ENCODE measurements around the gene KLC3. TPM values are rescaled to one million over a fixed set of nuclear protein-coding genes. Genes with fewer than 3 reads are reported as not detected.
"Not testable (repeated sequence)": the region's sequence is repeated elsewhere in the genome, so short reads cannot be mapped to it uniquely, and the experiment has no call there.

The KLC3 gene
- total RNA-seq, 1 donor from 2014 or later: not detected

- Mint-ChIP-seq H3K36me3 (ENCODE audit: low read depth) (no peaks in the 10 kb centered on the region), H3K27ac (no peak overlapping the region), H3K27me3 (ENCODE audit: insufficient read depth) (no peaks in the 10 kb centered on the region), H3K9me3 (no peaks in the 10 kb centered on the region), H3K4me3 (no peak overlapping the region), H3K4me1 (ENCODE audit: low read depth) (no peaks in the 10 kb centered on the region)
- DNase-seq (ENCODE audit: low spot score): no peak
- intact Hi-C loops (cut with micrococcal nuclease): no loop called here
Measured at GRCh38 chr19:45305007-45305406, 35.5 kb upstream of the KLC3 start.

GRCh38 chr19:45305421-45305820 is 35.1 kb upstream of the KLC3 start:
- intact Hi-C loops (cut with micrococcal nuclease): no loop called here
- H3K36me3 Mint-ChIP-seq (ENCODE audit: low read depth): no peaks in the 10 kb centered on the region
- no peak overlapping the region for H3K27ac Mint-ChIP-seq
- no peaks in the 10 kb centered on the region for H3K9me3 Mint-ChIP-seq
- no peak overlapping the region for H3K4me3 Mint-ChIP-seq
- H3K4me1 Mint-ChIP-seq (ENCODE audit: low read depth): no peaks in the 10 kb centered on the region
- H3K27me3 Mint-ChIP-seq (ENCODE audit: insufficient read depth): no peaks in the 10 kb centered on the region
- no peak for DNase-seq (ENCODE audit: low spot score)

- H3K9me3 Mint-ChIP-seq: no peaks in the 10 kb centered on the region
- no peak overlapping the region for H3K27ac Mint-ChIP-seq
- H3K27me3 Mint-ChIP-seq (ENCODE audit: insufficient read depth): no peaks in the 10 kb centered on the region
- intact Hi-C loops (cut with micrococcal nuclease): no loop called here
- no peak for DNase-seq (ENCODE audit: low spot score)
- no peaks in the 10 kb centered on the region for H3K4me1 Mint-ChIP-seq (ENCODE audit: low read depth)
- no peaks in the 10 kb centered on the region for H3K36me3 Mint-ChIP-seq (ENCODE audit: low read depth)
- H3K4me3 Mint-ChIP-seq: no peak overlapping the region
Measured at GRCh38 chr19:45306040-45306439, 34.5 kb upstream of the KLC3 start.

GRCh38 chr19:45306518-45307027 is 34.0 kb upstream of the KLC3 start:
- Mint-ChIP-seq H3K27me3 (ENCODE audit: insufficient read depth) (no peaks in the 10 kb centered on the region), H3K4me1 (ENCODE audit: low read depth) (no peaks in the 10 kb centered on the region), H3K4me3 (no peak overlapping the region), H3K9me3 (no peaks in the 10 kb centered on the region), H3K27ac (no peak overlapping the region), H3K36me3 (ENCODE audit: low read depth) (no peaks in the 10 kb centered on the region)
- DNase-seq (ENCODE audit: low spot score): no peak
- intact Hi-C loops (cut with micrococcal nuclease): no loop called here

- Mint-ChIP-seq H3K4me1 (ENCODE audit: low read depth) (no peaks in the 10 kb centered on the region), H3K36me3 (ENCODE audit: low read depth) (no peaks in the 10 kb centered on the region), H3K9me3 (no peaks in the 10 kb centered on the region), H3K27ac (no peak overlapping the region), H3K4me3 (no peak overlapping the region), H3K27me3 (ENCODE audit: insufficient read depth) (no peaks in the 10 kb centered on the region)
- intact Hi-C loops (cut with micrococcal nuclease): no loop called here
- no peak for DNase-seq (ENCODE audit: low spot score)
Measured at GRCh38 chr19:45307361-45307760, 33.2 kb upstream of the KLC3 start.

- H3K9me3 Mint-ChIP-seq; H3K36me3 Mint-ChIP-seq (ENCODE audit: low read depth); H3K4me1 Mint-ChIP-seq (ENCODE audit: low read depth); H3K27me3 Mint-ChIP-seq (ENCODE audit: insufficient read depth); H3K4me3 Mint-ChIP-seq; DNase-seq (ENCODE audit: low spot score); intact Hi-C loops (cut with micrococcal nuclease); H3K27ac Mint-ChIP-seq: not testable (repeated sequence)
Measured at GRCh38 chr19:45309322-45309721, 31.2 kb upstream of the KLC3 start.

- H3K27ac Mint-ChIP-seq: no peak overlapping the region
- intact Hi-C loops (cut with micrococcal nuclease): no loop called here
- H3K4me1 Mint-ChIP-seq (ENCODE audit: low read depth): no peaks in the 10 kb centered on the region
- no peak overlapping the region for H3K4me3 Mint-ChIP-seq
- peaks cover 6% of the 10 kb centered on the region for H3K27me3 Mint-ChIP-seq (ENCODE audit: insufficient read depth)
- no peak for DNase-seq (ENCODE audit: low spot score)
- H3K9me3 Mint-ChIP-seq: no peaks in the 10 kb centered on the region
- H3K36me3 Mint-ChIP-seq (ENCODE audit: low read depth): no peaks in the 10 kb centered on the region
Measured at GRCh38 chr19:45311621-45312020, 28.9 kb upstream of the KLC3 start.

GRCh38 chr19:45312285-45312684 is 28.3 kb upstream of the KLC3 start:
- H3K27ac Mint-ChIP-seq; H3K36me3 Mint-ChIP-seq (ENCODE audit: low read depth); H3K9me3 Mint-ChIP-seq; DNase-seq (ENCODE audit: low spot score); H3K4me3 Mint-ChIP-seq; intact Hi-C loops (cut with micrococcal nuclease); H3K4me1 Mint-ChIP-seq (ENCODE audit: low read depth): not testable (repeated sequence)
- peaks cover 11% of the 10 kb centered on the region for H3K27me3 Mint-ChIP-seq (ENCODE audit: insufficient read depth)

GRCh38 chr19:45314708-45315245 is 25.8 kb upstream of the KLC3 start:
- Mint-ChIP-seq H3K4me3 (no peak overlapping the region), H3K4me1 (ENCODE audit: low read depth) (no peaks in the 10 kb centered on the region), H3K27ac (no peak overlapping the region), H3K9me3 (no peaks in the 10 kb centered on the region), H3K36me3 (ENCODE audit: low read depth) (no peaks in the 10 kb centered on the region), H3K27me3 (ENCODE audit: insufficient read depth) (peaks cover 13% of the 10 kb centered on the region)
- no peak for DNase-seq (ENCODE audit: low spot score)
- intact Hi-C loops (cut with micrococcal nuclease): no loop called here

GRCh38 chr19:45315304-45315703 is 25.2 kb upstream of the KLC3 start:
- H3K36me3 Mint-ChIP-seq (ENCODE audit: low read depth): no peaks in the 10 kb centered on the region
- H3K4me1 Mint-ChIP-seq (ENCODE audit: low read depth): no peaks in the 10 kb centered on the region
- DNase-seq (ENCODE audit: low spot score): no peak
- H3K4me3 Mint-ChIP-seq: no peak overlapping the region
- no peak overlapping the region for H3K27ac Mint-ChIP-seq
- intact Hi-C loops (cut with micrococcal nuclease): no loop called here
- no peaks in the 10 kb centered on the region for H3K9me3 Mint-ChIP-seq
- H3K27me3 Mint-ChIP-seq (ENCODE audit: insufficient read depth): peaks cover 13% of the 10 kb centered on the region

GRCh38 chr19:45320997-45321775 is 19.4 kb upstream of the KLC3 start:
- Mint-ChIP-seq H3K4me3 (no peak overlapping the region), H3K9me3 (no peaks in the 10 kb centered on the region), H3K27ac (no peak overlapping the region)

GRCh38 chr19:45321848-45322247 is 18.7 kb upstream of the KLC3 start:
- H3K27ac Mint-ChIP-seq: no peak overlapping the region
- DNase-seq (ENCODE audit: low spot score): no peak
- H3K36me3 Mint-ChIP-seq (ENCODE audit: low read depth): no peaks in the 10 kb centered on the region
- H3K9me3 Mint-ChIP-seq: no peaks in the 10 kb centered on the region
- intact Hi-C loops (cut with micrococcal nuclease): no loop called here
- H3K27me3 Mint-ChIP-seq (ENCODE audit: insufficient read depth): peaks cover 27% of the 10 kb centered on the region
- no peak overlapping the region for H3K4me3 Mint-ChIP-seq
- H3K4me1 Mint-ChIP-seq (ENCODE audit: low read depth): no peaks in the 10 kb centered on the region

More at GRCh38 chr19:45320997-45321775, 19.4 kb upstream of the KLC3 start:
- DNase-seq (ENCODE audit: low spot score): no peak
- Mint-ChIP-seq H3K27me3 (ENCODE audit: insufficient read depth) (peaks cover 30% of the 10 kb centered on the region), H3K36me3 (ENCODE audit: low read depth) (no peaks in the 10 kb centered on the region), H3K4me1 (ENCODE audit: low read depth) (no peaks in the 10 kb centered on the region)
- intact Hi-C loops (cut with micrococcal nuclease): no loop called here

GRCh38 chr19:45322311-45322710 is 18.2 kb upstream of the KLC3 start:
- Mint-ChIP-seq H3K4me1 (ENCODE audit: low read depth) (no peaks in the 10 kb centered on the region), H3K4me3 (no peak overlapping the region), H3K36me3 (ENCODE audit: low read depth) (no peaks in the 10 kb centered on the region), H3K9me3 (no peaks in the 10 kb centered on the region), H3K27ac (no peak overlapping the region), H3K27me3 (ENCODE audit: insufficient read depth) (peaks cover 25% of the 10 kb centered on the region)
- intact Hi-C loops (cut with micrococcal nuclease): no loop called here
- DNase-seq (ENCODE audit: low spot score): no peak

Data from activated T-helper 1 cell treated with anti-CD3 and anti-CD28 coated beads, Interleukin-12 subunit alpha, Interleukin-12 subunit beta, Interleukin-2, Interleukin-4 antibody, amounts not matched to agents 30 ng/mL and 10 ng/mL and 1 ng/mL, durations not matched to agents 14 hours and 24 hours and 36 hours (primary cell).